H1 (cell line): ENCODE measurements around the gene PNLIP. TPM values are rescaled to one million over a fixed set of nuclear protein-coding genes. Genes with fewer than 3 reads are reported as not detected.

ENCODE experiments used
- CTCF ChIA-PET: fragments of 300-600 bp; sonication (Branson Sonifier 250); formaldehyde crosslinking; loops from one replicate; lab custom pipeline; 2021; ENCODE audit not compliant: partially characterized antibody; lab: Charles Lee
- POLR2A ChIA-PET: fragments of 300-600 bp; sonication (Branson Sonifier 250); formaldehyde crosslinking; loops from one replicate; lab custom pipeline; 2021; ENCODE audit warnings: inconsistent platforms; ENCODE audit not compliant: partially characterized antibody; lab: Charles Lee
- DNase-seq, 2 experiments: peaks; one replicate each; pipeline versions ENCODE4 v3.0.0 to v3.0.0-alpha.2; 2010 to 2022; ENCODE audit warnings: low spot score in 2 of 2, low read depth in 1 of 2, mixed read lengths in 1 of 2
- FAIRE-seq: peaks from 2 replicates; lab custom pipeline; 2011; peaks lifted over from hg19 to GRCh38; lab: Jason Lieb, UNC
- H2AFZ ChIP-seq: 2 replicates; pipeline ENCODE4 v1.8.1; 2012; ENCODE audit warnings: low read length, inconsistent platforms
- H2AK5ac ChIP-seq: 2 replicates; pipeline ENCODE4 v1.6.1; 2013; ENCODE audit warnings: low read depth, low read length
- H2BK120ac ChIP-seq: replicated peaks from 2 replicates; pipeline ENCODE3; 2013; ENCODE audit warnings: low read depth, low read length, inconsistent platforms
- H2BK12ac ChIP-seq: 2 replicates; pipeline ENCODE4 v1.6.1; 2013; ENCODE audit warnings: low read depth, low read length
- H2BK15ac ChIP-seq: 2 replicates; pipeline ENCODE4 v1.6.1; 2013; ENCODE audit warnings: low read length
- H2BK20ac ChIP-seq: 2 replicates; pipeline ENCODE4 v1.6.1; 2013; ENCODE audit warnings: low read length
- H2BK5ac ChIP-seq: 2 replicates; pipeline ENCODE4 v1.6.1; 2013; ENCODE audit warnings: low read depth, low read length
- H3K14ac ChIP-seq: 2 replicates; pipeline ENCODE4 v1.6.1; 2013; ENCODE audit warnings: inconsistent platforms; ENCODE audit not compliant: insufficient read length
- H3K18ac ChIP-seq: 2 replicates; pipeline ENCODE4 v1.6.1; 2013; ENCODE audit warnings: low read length; ENCODE audit errors: extremely low read depth
- H3K23ac ChIP-seq: 2 replicates; pipeline ENCODE4 v1.6.1; 2013; ENCODE audit warnings: inconsistent platforms; ENCODE audit not compliant: insufficient read length
- H3K23me2 ChIP-seq: 2 replicates; pipeline ENCODE4 v1.6.1; 2013; ENCODE audit warnings: low read depth, low read length
- H3K27ac ChIP-seq: 2 replicates; pipeline ENCODE4 v1.6.1; 2011; ENCODE audit warnings: low read depth, low read length, inconsistent platforms
- H3K27me3 ChIP-seq, 4 experiments: replicated peaks in 1 of 4; 1 replicate in 1 of 4; 2 replicates in 3 of 4; pipeline versions ENCODE4 v1.6.1 to v1.8.1; 2011 to 2013; ENCODE audit warnings: low read length in 3 of 4, mild to moderate bottlenecking in 3 of 4, inconsistent platforms in 2 of 4, mixed read lengths in 2 of 4, moderate library complexity in 1 of 4; ENCODE audit not compliant: control insufficient read depth in 3 of 4, insufficient read depth in 3 of 4; ENCODE audit errors: extremely low read depth in 1 of 4
- H3K36me3 ChIP-seq, 4 experiments: 2 replicates each; pipeline versions ENCODE4 v1.6.1 to v1.8.1; 2011 to 2013; ENCODE audit warnings: mild to moderate bottlenecking in 4 of 4, low read length in 3 of 4, moderate library complexity in 2 of 4, control low read depth in 1 of 4, inconsistent platforms in 1 of 4; ENCODE audit not compliant: insufficient read depth in 4 of 4, control insufficient read depth in 2 of 4
- H3K4ac ChIP-seq: replicated peaks from 2 replicates; pipeline ENCODE3; 2013; ENCODE audit warnings: low read length, low read depth, mixed read lengths, inconsistent platforms; ENCODE audit not compliant: insufficient read length
- H3K4me1 ChIP-seq, 4 experiments: replicated peaks in 1 of 4; 1 replicate in 1 of 4; 2 replicates in 3 of 4; pipeline versions ENCODE4 v1.6.1 to v1.8.1; 2011 to 2013; ENCODE audit warnings: low read length in 3 of 4, inconsistent platforms in 2 of 4, mixed read lengths in 1 of 4; ENCODE audit not compliant: insufficient read depth in 4 of 4, control insufficient read depth in 3 of 4
- H3K4me2 ChIP-seq, 2 experiments: 2 replicates each; pipeline versions ENCODE4 v1.6.1 to v1.8.1; 2011 to 2013; ENCODE audit warnings: low read depth in 2 of 2, low read length in 2 of 2, control low read depth in 1 of 2, inconsistent platforms in 1 of 2, mild to moderate bottlenecking in 1 of 2; ENCODE audit not compliant: insufficient read depth in 1 of 2
- H3K4me3 ChIP-seq, 4 experiments: fragments of 200-600, 300-600 bp in 1 of 4; sonication (generic), shearing (Covaris generic), sonication (Bioruptor Twin) in 1 of 4; 2 replicates each; pipeline versions ENCODE4 v1.5.1 to v1.8.1; 2011 to 2016; ENCODE audit warnings: low read length in 4 of 4, low read depth in 3 of 4, control low read depth in 2 of 4, inconsistent platforms in 2 of 4, mild to moderate bottlenecking in 2 of 4, mixed read lengths in 1 of 4, moderate library complexity in 1 of 4; ENCODE audit not compliant: insufficient read depth in 2 of 4; ENCODE audit errors: extremely low read depth in 1 of 4
- H3K56ac ChIP-seq: replicated peaks from 2 replicates; pipeline ENCODE3; 2013; ENCODE audit warnings: low read depth, mild to moderate bottlenecking, mixed read lengths, low read length, inconsistent platforms; ENCODE audit not compliant: insufficient read length
- H3K79me1 ChIP-seq: 2 replicates; pipeline ENCODE4 v1.6.1; 2013; ENCODE audit warnings: low read depth, low read length, control low read depth
- H3K79me2 ChIP-seq, 2 experiments: 2 replicates each; pipeline versions ENCODE4 v1.6.1 to v1.8.1; 2012 to 2013; ENCODE audit warnings: low read length in 2 of 2, mild to moderate bottlenecking in 2 of 2, inconsistent platforms in 1 of 2; ENCODE audit not compliant: insufficient read depth in 2 of 2, control insufficient read depth in 1 of 2
- H3K9ac ChIP-seq, 4 experiments: replicated peaks in 1 of 4; 1 replicate in 1 of 4; 2 replicates in 3 of 4; pipeline versions ENCODE4 v1.6.1 to v1.8.1; 2011 to 2013; ENCODE audit warnings: low read depth in 3 of 4, low read length in 3 of 4, control low read depth in 2 of 4, mild to moderate bottlenecking in 2 of 4, moderate library complexity in 2 of 4, inconsistent platforms in 1 of 4; ENCODE audit errors: extremely low read depth in 1 of 4
- H3K9me3 ChIP-seq, 2 experiments: 2 replicates each; pipeline versions ENCODE4 v1.6.1 to v1.8.1; 2012 to 2013; ENCODE audit warnings: mild to moderate bottlenecking in 2 of 2, moderate library complexity in 2 of 2, control low read depth in 1 of 2, inconsistent platforms in 1 of 2, low read depth in 1 of 2, low read length in 1 of 2, mixed read lengths in 1 of 2; ENCODE audit not compliant: insufficient read depth in 2 of 2
- H4K20me1 ChIP-seq, 2 experiments: replicated peaks in 1 of 2; 2 replicates each; pipeline versions ENCODE3 to v1.8.1; 2011 to 2013; ENCODE audit warnings: inconsistent platforms in 2 of 2, low read length in 2 of 2, mild to moderate bottlenecking in 1 of 2; ENCODE audit not compliant: insufficient read depth in 2 of 2, control insufficient read depth in 1 of 2
- H4K5ac ChIP-seq: 2 replicates; pipeline ENCODE4 v1.6.1; 2013; ENCODE audit warnings: low read length, low read depth, mixed read lengths, inconsistent platforms; ENCODE audit not compliant: insufficient read length
- H4K8ac ChIP-seq: 2 replicates; pipeline ENCODE4 v1.8.0; 2013; ENCODE audit warnings: mild to moderate bottlenecking, moderate library complexity, low read length, inconsistent platforms; ENCODE audit not compliant: insufficient read depth; ENCODE audit errors: extremely low read depth
- H4K91ac ChIP-seq: replicated peaks from 2 replicates; pipeline ENCODE3; 2013; ENCODE audit warnings: low read length, mixed read lengths, inconsistent platforms; ENCODE audit not compliant: insufficient read length
- ATF3 ChIP-seq: IDR thresholded peaks from 2 replicates; pipeline ENCODE4 v1.6.1; 2011; ENCODE audit warnings: low read depth, mild to moderate bottlenecking, low read length; ENCODE audit not compliant: insufficient read depth
- BCL11A ChIP-seq, 2 experiments: IDR thresholded peaks; one replicate each; pipeline ENCODE4 v1.6.1; 2011; ENCODE audit warnings: low read depth in 2 of 2, low read length in 2 of 2, mild to moderate bottlenecking in 2 of 2
- BRCA1 ChIP-seq: IDR thresholded peaks from 2 replicates; pipeline ENCODE4 v1.6.1; 2012; ENCODE audit warnings: low read depth, low read length, improper control_type of control experiment
- CBX8 ChIP-seq: fragments of 300-800, 300-1000 bp; sonication (generic); IDR thresholded peaks from 2 replicates; pipeline ENCODE4 v1.7.1; 2016; ENCODE audit warnings: low read depth, low read length, borderline replicate concordance
- HDAC2 ChIP-seq, 2 experiments: fragments of 300-600 bp in 1 of 2; sonication (generic) in 1 of 2; IDR thresholded peaks; 2 replicates each; pipeline ENCODE4 v1.6.1; 2011 to 2012; ENCODE audit warnings: low read depth in 2 of 2, low read length in 2 of 2, mild to moderate bottlenecking in 2 of 2, moderate library complexity in 2 of 2, borderline replicate concordance in 1 of 2, inconsistent platforms in 1 of 2
- JUN ChIP-seq: IDR thresholded peaks from 2 replicates; pipeline ENCODE4 v1.6.1; 2011; ENCODE audit warnings: low read depth, mild to moderate bottlenecking, improper control_type of control experiment, low read length
- NANOG ChIP-seq: IDR thresholded peaks from 2 replicates; pipeline ENCODE4 v1.6.1; 2011; ENCODE audit warnings: low read length, low read depth, mild to moderate bottlenecking, inconsistent platforms; ENCODE audit not compliant: insufficient read depth, poor library complexity, severe bottlenecking
- RBBP5 ChIP-seq: IDR thresholded peaks from 2 replicates; pipeline ENCODE4 v1.7.1; 2012; ENCODE audit warnings: low read depth, mild to moderate bottlenecking, inconsistent platforms, low read length, moderate library complexity, borderline replicate concordance
- SAP30 ChIP-seq: fragments of 300-600 bp; sonication (generic); IDR thresholded peaks from 2 replicates; pipeline ENCODE4 v1.7.1; 2012; ENCODE audit warnings: low read length, moderate library complexity, mild to moderate bottlenecking, inconsistent platforms; ENCODE audit not compliant: insufficient read depth, insufficient replicate concordance
- SP1 ChIP-seq: IDR thresholded peaks from 2 replicates; pipeline ENCODE4 v1.6.1; 2011; ENCODE audit warnings: low read depth, low read length
- SP2 ChIP-seq: IDR thresholded peaks from 2 replicates; pipeline ENCODE4 v1.6.1; 2012; ENCODE audit warnings: mild to moderate bottlenecking, low read length, inconsistent platforms
- TBP ChIP-seq: IDR thresholded peaks from 2 replicates; pipeline ENCODE4 v1.6.1; 2011; ENCODE audit warnings: low read depth, low read length, improper control_type of control experiment
- TEAD4 ChIP-seq: IDR thresholded peaks from 2 replicates; pipeline ENCODE4 v1.6.1; 2012; ENCODE audit warnings: low read depth, low read length, inconsistent platforms, mixed read lengths
- WGBS, 2 experiments: shearing (Covaris generic) in 1 of 2; methylation state at CpG; one replicate each; pipeline versions ENCODE4 v1.1.6 to v1.1.7; 2013 to 2015; ENCODE audit warnings: low lambda C conversion rate in 2 of 2, mixed read lengths in 2 of 2, inconsistent platforms in 1 of 2, low coverage in 1 of 2, missing lambda C conversion rate in 1 of 2; ENCODE audit not compliant: insufficient replicate concordance in 2 of 2, insufficient coverage in 1 of 2, insufficient read length in 1 of 2; ENCODE audit errors: extremely low coverage in 1 of 2, missing lambda C conversion rate in 1 of 2; 5-methylcytosine and 5-hydroxymethylcytosine counted together
- polyA plus RNA-seq, 7 experiments: library from polyadenylated mRNA; depleted of rRNA in 3 of 7; stranded (reverse) in 5 of 7; unstranded in 2 of 7; fragments of >200 nt in 5 of 7; fragments of 200-250 nt in 2 of 7; gene quantifications; 1 replicate in 5 of 7; 2 replicates in 1 of 7; 4 replicates in 1 of 7; pipeline versions ENCODE4 v1.2.1 to v1.2.3, GENCODE V29; 2011 to 2013; ENCODE audit warnings: missing spikeins in 2 of 7, mixed read lengths in 2 of 7
- total RNA-seq: library from RNA; stranded (reverse); fragmentation: NEBNext Ultra II Directional; extraction: Animal tissue kit (Norgen Biotek cat#: 25700); gene quantifications from 2 replicates; pipeline ENCODE4 v1.2.1, GENCODE V29; 2021

PNLIP gene
- total and polyA plus RNA-seq, 2 of the 8 experiments (the other 6 are each of a cell fraction or from before 2014, with no cell fraction given), result not detected

GRCh38 chr10:116593139-116593740, 47.5 kb downstream of the PNLIP start:
- Histone ChIP-seq H3K4me2 (no peak overlapping the region), H3K23me2 (no peaks in the 10 kb centered on the region), H3K4ac (no peak overlapping the region), H4K5ac (no peak overlapping the region), H3K56ac (no peak overlapping the region), H2BK15ac (no peak overlapping the region), H3K4me3 (no peak overlapping the region), H2AFZ (no peak overlapping the region), H2BK120ac (no peak overlapping the region), H3K79me1 (no peaks in the 10 kb centered on the region), H3K23ac (no peak overlapping the region), H4K20me1 (no peaks in the 10 kb centered on the region), H3K36me3 (no peaks in the 10 kb centered on the region), H3K4me1 (peaks cover 0 to 2% (median 0%) of the 10 kb centered on the region in 4 experiments; a peak in 1 of 7 replicates), H2BK5ac (no peak overlapping the region), H4K8ac (no peak overlapping the region), H3K14ac (no peak overlapping the region), H2BK12ac (no peak overlapping the region), H4K91ac (no peak overlapping the region), H3K9me3 (0 out of 4 replicates have a peak, but pooled peaks cover 0 to 2% of the 10 kb centered on the region in 2 experiments), H3K18ac (no peak overlapping the region), H2AK5ac (no peak overlapping the region), H2BK20ac (no peak overlapping the region), H3K27ac (no peak overlapping the region), H3K9ac (no peak overlapping the region), H3K79me2 (no peaks in the 10 kb centered on the region), H3K27me3 (no peaks in the 10 kb centered on the region)
- POLR2A ChIA-PET, result no interaction called here
- DNase-seq (no peak), FAIRE-seq (no peak)
- CTCF ChIA-PET, result no interaction called here
- WGBS, 2 experiments, result 85% methylated on average over 5 of the region's 5 CpGs; no CpG with 5 or more reads in 1 of the 2 experiments
- no peak for TF ChIP-seq HDAC2 (IDR thresholded peaks at IDR 0.05; ENCODE audit: borderline replicate concordance in 1 of 2, low read depth in 2 of 2, low read length in 2 of 2)
- no peak for TF ChIP-seq ATF3
- TF ChIP-seq SP1, result no peak
- no peak for TF ChIP-seq SAP30
- TF ChIP-seq RBBP5, result no peak
- no peak for TF ChIP-seq TBP
- TF ChIP-seq NANOG, result no peak
- TF ChIP-seq CBX8, result no peak
- TF ChIP-seq SP2, result no peak
- TF ChIP-seq BCL11A (IDR thresholded peaks at IDR 0.05; ENCODE audit: low read depth in 2 of 2, low read length in 2 of 2), result no peak
- TF ChIP-seq TEAD4, result no peak
- TF ChIP-seq BRCA1, result no peak
- TF ChIP-seq JUN, result no peak
